Measurements from ENCODE around the gene GNA12. TPM values are rescaled to one million over a fixed set of nuclear protein-coding genes. Genes with fewer than 3 reads are reported as not detected.

Gene GNA12
- total RNA-seq, 1 experiment from 2014 or later, result 15.0 TPM

GRCh38 chr7:2717293-2718261 is 126.5 kb downstream of the GNA12 start:
- Histone ChIP-seq H3K9me2 (replicated peaks; ENCODE audit: low read length) (no peaks in the 10 kb centered on the region), H3K79me2 (ENCODE audit: low read length) (no peaks in the 10 kb centered on the region), H3K4me3 (ENCODE audit: low read length) (no peak overlapping the region), H3K27me3 (ENCODE audit: low read length) (no peaks in the 10 kb centered on the region), H3K9ac (ENCODE audit: low read length) (no peak overlapping the region), H3K4me1 (ENCODE audit: insufficient read depth, low read length) (0 out of 2 replicates have a peak, but pooled peaks cover 3% of the 10 kb centered on the region), H3F3A (ENCODE audit: low read length, unreplicated experiment) (no peaks in the 10 kb centered on the region), H3K36me3 (ENCODE audit: low read depth, low read length) (no peaks in the 10 kb centered on the region), H3K9me3 (ENCODE audit: low read length) (no peaks in the 10 kb centered on the region), H3K27ac (ENCODE audit: low read length) (no peak overlapping the region), H2AFZ (ENCODE audit: low read length) (no peak overlapping the region), H3K4me2 (ENCODE audit: low read length) (no peak overlapping the region), H4K20me1 (ENCODE audit: low read length) (no peaks in the 10 kb centered on the region)
- POLR2A ChIA-PET (ENCODE audit: unreplicated experiment), result interaction anchor here (0.6 kb wide), 1 partner anchor 124 kb away, joined by 3 read pairs; no protein-coding TSS in a partner anchor
- no peak for ATAC-seq
- CTCF ChIA-PET, result no interaction called here
- no peak for TF ChIP-seq EZH2 (IDR thresholded peaks at IDR 0.05; ENCODE audit: low read length, unreplicated experiment)
- TF ChIP-seq, protein P1, sequence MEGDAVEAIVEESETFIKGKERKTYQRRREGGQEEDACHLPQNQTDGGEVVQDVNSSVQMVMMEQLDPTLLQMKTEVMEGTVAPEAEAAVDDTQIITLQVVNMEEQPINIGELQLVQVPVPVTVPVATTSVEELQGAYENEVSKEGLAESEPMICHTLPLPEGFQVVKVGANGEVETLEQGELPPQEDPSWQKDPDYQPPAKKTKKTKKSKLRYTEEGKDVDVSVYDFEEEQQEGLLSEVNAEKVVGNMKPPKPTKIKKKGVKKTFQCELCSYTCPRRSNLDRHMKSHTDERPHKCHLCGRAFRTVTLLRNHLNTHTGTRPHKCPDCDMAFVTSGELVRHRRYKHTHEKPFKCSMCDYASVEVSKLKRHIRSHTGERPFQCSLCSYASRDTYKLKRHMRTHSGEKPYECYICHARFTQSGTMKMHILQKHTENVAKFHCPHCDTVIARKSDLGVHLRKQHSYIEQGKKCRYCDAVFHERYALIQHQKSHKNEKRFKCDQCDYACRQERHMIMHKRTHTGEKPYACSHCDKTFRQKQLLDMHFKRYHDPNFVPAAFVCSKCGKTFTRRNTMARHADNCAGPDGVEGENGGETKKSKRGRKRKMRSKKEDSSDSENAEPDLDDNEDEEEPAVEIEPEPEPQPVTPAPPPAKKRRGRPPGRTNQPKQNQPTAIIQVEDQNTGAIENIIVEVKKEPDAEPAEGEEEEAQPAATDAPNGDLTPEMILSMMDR (conservative IDR thresholded peaks at IDR 0.05; ENCODE audit: low read depth, low read length), result no peak
- TF ChIP-seq EZH2phosphoT487 (IDR thresholded peaks at IDR 0.05; ENCODE audit: borderline replicate concordance, low read length), result no peak
- DNase-seq, result no peak
- intact Hi-C loops (cut with micrococcal nuclease), result no loop called here
- no TSS peak for BruUV-seq (replicated peaks)

GRCh38 chr7:2716906-2717292 is 127.2 kb downstream of the GNA12 start:
- no TSS peak for BruUV-seq (replicated peaks)
- H3K27ac ChIP-seq (ENCODE audit: low read length), result no peak overlapping the region
- no peaks in the 10 kb centered on the region for H3F3A ChIP-seq (ENCODE audit: low read length, unreplicated experiment)
- no peaks in the 10 kb centered on the region for H3K27me3 ChIP-seq (ENCODE audit: low read length)
- H4K20me1 ChIP-seq (ENCODE audit: low read length), result no peaks in the 10 kb centered on the region
- TF ChIP-seq EZH2 (IDR thresholded peaks at IDR 0.05; ENCODE audit: low read length, unreplicated experiment), result no peak
- TF ChIP-seq EZH2phosphoT487 (IDR thresholded peaks at IDR 0.05; ENCODE audit: borderline replicate concordance, low read length), result no peak
- TF ChIP-seq, protein P1 (conservative IDR thresholded peaks at IDR 0.05; ENCODE audit: low read depth, low read length), result no peak
- ChIA-PET CTCF (no interaction called here), POLR2A (ENCODE audit: unreplicated experiment) (interaction anchor here (0.6 kb wide), 1 partner anchor 124 kb away, joined by 3 read pairs; no protein-coding TSS in a partner anchor)
- H3K4me2 ChIP-seq (ENCODE audit: low read length), result no peak overlapping the region
- intact Hi-C loops (cut with micrococcal nuclease), result no loop called here
- no peak overlapping the region for H2AFZ ChIP-seq (ENCODE audit: low read length)
- H3K9me2 ChIP-seq (replicated peaks; ENCODE audit: low read length), result no peaks in the 10 kb centered on the region
- no peaks in the 10 kb centered on the region for H3K79me2 ChIP-seq (ENCODE audit: low read length)
- H3K4me3 ChIP-seq (ENCODE audit: low read length), result no peak overlapping the region
- no peak overlapping the region for H3K9ac ChIP-seq (ENCODE audit: low read length)
- H3K36me3 ChIP-seq (ENCODE audit: low read depth, low read length), result no peaks in the 10 kb centered on the region
- no peaks in the 10 kb centered on the region for H3K9me3 ChIP-seq (ENCODE audit: low read length)
- DNase-seq, result no peak
- ATAC-seq, result no peak
- 0 out of 2 replicates have a peak, but pooled peaks cover 3% of the 10 kb centered on the region for H3K4me1 ChIP-seq (ENCODE audit: insufficient read depth, low read length)

- Histone ChIP-seq H3K36me3 (ENCODE audit: low read depth, low read length) (no peaks in the 10 kb centered on the region), H3K79me2 (ENCODE audit: low read length) (no peaks in the 10 kb centered on the region), H3K9me2 (replicated peaks; ENCODE audit: low read length) (no peaks in the 10 kb centered on the region), H4K20me1 (ENCODE audit: low read length) (no peaks in the 10 kb centered on the region), H3K27me3 (ENCODE audit: low read length) (no peaks in the 10 kb centered on the region), H3K4me2 (ENCODE audit: low read length) (no peak overlapping the region), H3F3A (ENCODE audit: low read length, unreplicated experiment) (no peaks in the 10 kb centered on the region), H3K9me3 (ENCODE audit: low read length) (no peaks in the 10 kb centered on the region), H3K9ac (ENCODE audit: low read length) (no peak overlapping the region), H3K4me3 (ENCODE audit: low read length) (no peak overlapping the region), H3K27ac (ENCODE audit: low read length) (no peak overlapping the region), H2AFZ (ENCODE audit: low read length) (no peak overlapping the region), H3K4me1 (ENCODE audit: insufficient read depth, low read length) (0 out of 2 replicates have a peak, but pooled peaks cover 3% of the 10 kb centered on the region)
- POLR2A ChIA-PET (ENCODE audit: unreplicated experiment), result interaction anchor here (0.6 kb wide), 1 partner anchor 125 kb away, joined by 3 read pairs; no protein-coding TSS in a partner anchor
- TF ChIP-seq, protein P1 (conservative IDR thresholded peaks at IDR 0.05; ENCODE audit: low read depth, low read length), result no peak
- no peak for TF ChIP-seq EZH2 (IDR thresholded peaks at IDR 0.05; ENCODE audit: low read length, unreplicated experiment)
- TF ChIP-seq EZH2phosphoT487 (IDR thresholded peaks at IDR 0.05; ENCODE audit: borderline replicate concordance, low read length), result no peak
- no TSS peak for BruUV-seq (replicated peaks)
- CTCF ChIA-PET, result no interaction called here
- intact Hi-C loops (cut with micrococcal nuclease), result no loop called here
- ATAC-seq (no peak), DNase-seq (no peak)
These were observed 127.6 kb downstream of the GNA12 start for GRCh38 chr7:2716488-2716887.

Data from PC-3 (cell line).